C4-2B (cell line): ENCODE data around the gene CTNNA1.

Experiments
- ZFX ChIP-seq: fragments of 450-650 bp; IDR thresholded peaks from 2 replicates; pipeline ENCODE4 v1.6.1; 2017
- TF ChIP-seq, protein P1 (sequence below): fragments of 450-650 bp; conservative IDR thresholded peaks from 2 replicates; pipeline ENCODE4 v1.5.1; 2017; ENCODE audit warnings: mild to moderate bottlenecking

DNA sequence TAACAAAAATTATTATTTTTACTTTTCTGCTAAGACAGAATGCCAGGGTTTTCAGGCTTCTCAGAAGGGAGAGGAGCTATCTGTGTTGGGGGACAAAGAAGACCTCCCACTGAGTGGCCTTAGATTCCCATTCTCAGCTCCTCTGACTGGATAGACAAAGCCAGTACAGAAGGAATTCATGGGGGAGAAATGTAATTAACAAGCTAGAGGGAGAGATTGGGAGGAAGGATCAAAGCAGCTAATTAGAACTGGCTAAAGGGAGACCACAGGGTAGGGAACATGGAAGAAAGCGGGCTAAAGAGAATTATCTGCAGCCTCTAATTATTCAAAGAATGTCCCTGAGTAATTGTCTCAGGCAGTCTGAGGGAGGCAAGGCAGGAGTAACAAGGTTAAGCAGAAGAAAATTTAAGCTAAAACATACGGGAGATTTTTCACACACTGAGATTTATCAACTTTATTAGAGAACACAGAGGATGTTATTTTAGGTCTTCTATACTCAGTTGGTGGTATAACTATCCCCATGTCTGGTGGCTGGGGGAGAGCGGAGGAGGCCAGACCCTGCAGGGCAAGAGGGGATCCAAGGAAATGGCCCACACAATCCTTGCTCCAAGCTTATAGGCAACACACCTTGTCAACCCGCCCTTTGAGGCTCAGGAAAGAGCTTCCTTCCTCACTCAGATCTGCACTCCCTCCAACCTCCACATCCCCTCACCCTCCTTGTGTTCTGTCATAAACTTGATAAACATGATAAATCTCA, 209.6 kb downstream of the CTNNA1 start:
- TF ChIP-seq, protein P1, sequence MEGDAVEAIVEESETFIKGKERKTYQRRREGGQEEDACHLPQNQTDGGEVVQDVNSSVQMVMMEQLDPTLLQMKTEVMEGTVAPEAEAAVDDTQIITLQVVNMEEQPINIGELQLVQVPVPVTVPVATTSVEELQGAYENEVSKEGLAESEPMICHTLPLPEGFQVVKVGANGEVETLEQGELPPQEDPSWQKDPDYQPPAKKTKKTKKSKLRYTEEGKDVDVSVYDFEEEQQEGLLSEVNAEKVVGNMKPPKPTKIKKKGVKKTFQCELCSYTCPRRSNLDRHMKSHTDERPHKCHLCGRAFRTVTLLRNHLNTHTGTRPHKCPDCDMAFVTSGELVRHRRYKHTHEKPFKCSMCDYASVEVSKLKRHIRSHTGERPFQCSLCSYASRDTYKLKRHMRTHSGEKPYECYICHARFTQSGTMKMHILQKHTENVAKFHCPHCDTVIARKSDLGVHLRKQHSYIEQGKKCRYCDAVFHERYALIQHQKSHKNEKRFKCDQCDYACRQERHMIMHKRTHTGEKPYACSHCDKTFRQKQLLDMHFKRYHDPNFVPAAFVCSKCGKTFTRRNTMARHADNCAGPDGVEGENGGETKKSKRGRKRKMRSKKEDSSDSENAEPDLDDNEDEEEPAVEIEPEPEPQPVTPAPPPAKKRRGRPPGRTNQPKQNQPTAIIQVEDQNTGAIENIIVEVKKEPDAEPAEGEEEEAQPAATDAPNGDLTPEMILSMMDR, result no peak
- no peak for TF ChIP-seq ZFX
